Measurements from ENCODE around the gene RHOBTB3. TPM values are rescaled to one million over a fixed set of nuclear protein-coding genes. Genes with fewer than 3 reads are reported as not detected.
A peak's percentile ranks its signal among the peaks of the same experiment; 100 is the strongest.

The RHOBTB3 gene
- total and polyA plus RNA-seq, 8 donors: 13.7 to 730 (median 89.3) TPM

DNA sequence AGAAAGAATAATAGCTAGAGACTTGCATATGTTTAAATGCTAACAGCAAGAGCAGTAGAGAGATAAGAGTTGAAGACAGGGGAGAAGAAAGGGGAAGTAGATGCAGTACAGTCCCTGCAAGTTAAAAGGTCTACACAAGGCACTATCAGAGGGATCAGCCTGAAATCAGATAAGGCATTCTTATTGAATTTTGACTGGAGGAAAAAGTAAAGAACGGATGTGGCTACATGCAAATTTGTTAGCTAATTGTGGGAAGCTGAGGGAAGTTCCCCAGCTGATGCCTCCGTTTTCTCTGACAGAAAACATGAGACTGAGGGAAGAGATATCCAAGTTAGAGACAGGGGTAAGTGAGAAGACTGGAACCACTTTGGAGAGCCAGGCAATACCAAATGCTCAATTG is 12.9 kb upstream of the RHOBTB3 start:
- no peaks in the 10 kb centered on the region for H3K27me3 ChIP-seq
- intact Hi-C loops (cut with DNase I; ENCODE audit: low total_unique reads): no loop called here
- DNase-seq: no peak
- no peak overlapping the region for H3K27ac ChIP-seq
- no peak overlapping the region for H3K4me3 ChIP-seq
- TF ChIP-seq POLR2AphosphoS5 (IDR thresholded peaks at IDR 0.05): no peak
- no peak for TF ChIP-seq POLR2A (IDR thresholded peaks at IDR 0.05)
- TF ChIP-seq, protein P1, sequence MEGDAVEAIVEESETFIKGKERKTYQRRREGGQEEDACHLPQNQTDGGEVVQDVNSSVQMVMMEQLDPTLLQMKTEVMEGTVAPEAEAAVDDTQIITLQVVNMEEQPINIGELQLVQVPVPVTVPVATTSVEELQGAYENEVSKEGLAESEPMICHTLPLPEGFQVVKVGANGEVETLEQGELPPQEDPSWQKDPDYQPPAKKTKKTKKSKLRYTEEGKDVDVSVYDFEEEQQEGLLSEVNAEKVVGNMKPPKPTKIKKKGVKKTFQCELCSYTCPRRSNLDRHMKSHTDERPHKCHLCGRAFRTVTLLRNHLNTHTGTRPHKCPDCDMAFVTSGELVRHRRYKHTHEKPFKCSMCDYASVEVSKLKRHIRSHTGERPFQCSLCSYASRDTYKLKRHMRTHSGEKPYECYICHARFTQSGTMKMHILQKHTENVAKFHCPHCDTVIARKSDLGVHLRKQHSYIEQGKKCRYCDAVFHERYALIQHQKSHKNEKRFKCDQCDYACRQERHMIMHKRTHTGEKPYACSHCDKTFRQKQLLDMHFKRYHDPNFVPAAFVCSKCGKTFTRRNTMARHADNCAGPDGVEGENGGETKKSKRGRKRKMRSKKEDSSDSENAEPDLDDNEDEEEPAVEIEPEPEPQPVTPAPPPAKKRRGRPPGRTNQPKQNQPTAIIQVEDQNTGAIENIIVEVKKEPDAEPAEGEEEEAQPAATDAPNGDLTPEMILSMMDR (IDR thresholded peaks at IDR 0.05): no peak
- no peak for TF ChIP-seq EP300 (IDR thresholded peaks at IDR 0.05)
- no peaks in the 10 kb centered on the region for H3K9me3 ChIP-seq
- WGBS, 5 donors: 57 to 74% (median 66%) methylated on average over 2 of the region's 2 CpGs
- peaks cover 0 to 3% (median 0%) of the 10 kb centered on the region in 4 donors for H3K36me3 ChIP-seq
- peaks cover 0 to 26% (median 11%) of the 10 kb centered on the region in 4 donors for H3K4me1 ChIP-seq

DNA sequence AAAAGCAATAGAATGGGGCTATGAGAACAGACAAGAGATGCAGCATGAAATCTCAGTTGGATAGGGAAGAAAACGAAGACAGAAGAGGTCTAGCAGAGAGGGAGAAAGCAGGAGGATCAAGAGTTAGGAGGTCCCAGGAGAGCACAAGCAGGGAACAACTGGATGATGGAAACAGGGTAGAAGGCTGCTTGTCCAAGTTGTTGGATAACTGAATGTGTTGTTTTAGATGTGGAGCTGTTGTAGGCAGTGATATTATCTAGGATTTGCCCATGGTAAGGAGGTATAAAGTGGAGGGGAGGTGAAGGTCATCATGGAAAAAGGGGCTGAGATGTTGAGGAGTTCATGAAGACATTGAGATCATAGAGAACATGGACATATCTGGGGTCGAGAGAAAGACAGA is 12.4 kb upstream of the RHOBTB3 start:
- peaks cover 0 to 3% (median 0%) of the 10 kb centered on the region in 4 donors for H3K36me3 ChIP-seq
- 82 to 96% (median 92%) methylated on average over 2 of the region's 2 CpGs for WGBS, 5 donors
- intact Hi-C loops (cut with DNase I; ENCODE audit: low total_unique reads): no loop called here

DNA sequence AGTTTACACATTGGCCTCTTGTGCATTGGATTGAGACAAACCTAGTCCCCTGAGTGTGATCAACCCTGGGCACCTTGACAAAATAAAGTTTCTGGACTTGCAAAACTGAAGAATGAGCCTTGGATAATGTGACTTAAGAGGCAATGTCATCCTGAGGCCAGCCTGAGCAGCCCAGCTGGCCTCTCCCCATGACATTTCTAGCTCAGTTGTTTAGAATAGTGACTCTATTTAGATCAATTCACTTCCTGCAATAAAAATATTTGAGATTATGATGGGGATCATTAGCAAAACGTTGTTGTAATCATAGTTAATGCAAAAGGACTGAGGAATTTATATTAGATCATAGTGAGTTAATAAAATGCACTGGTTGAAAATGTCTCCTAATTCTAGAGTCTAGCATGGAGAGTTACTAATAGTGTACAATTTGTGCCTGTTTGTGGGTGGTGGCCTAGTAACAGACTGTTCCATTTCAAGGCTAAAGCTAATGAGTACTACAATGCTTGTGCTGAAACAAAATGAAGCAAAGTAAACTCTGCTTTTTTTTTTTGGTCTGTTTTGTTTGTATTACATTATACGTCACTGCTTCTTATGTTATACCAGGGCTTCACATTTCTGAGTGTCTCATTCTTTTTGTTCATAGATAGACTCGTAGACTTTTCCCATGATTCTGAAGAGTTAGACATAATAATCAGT is 10.9 kb upstream of the RHOBTB3 start:
- Histone ChIP-seq H3K27ac (peak overlapping the region in 4 of 5 donors; percentile 16 to 58 (median 52)), H3K27me3 (no peaks in the 10 kb centered on the region), H3K4me3 (no peak overlapping the region), H3K9me3 (no peaks in the 10 kb centered on the region), H3K4me1 (peaks cover 0 to 34% (median 19%) of the 10 kb centered on the region in 4 donors), H3K36me3 (peaks cover 0 to 3% (median 0%) of the 10 kb centered on the region in 4 donors)
- intact Hi-C loops (cut with DNase I; ENCODE audit: low total_unique reads): loop anchor here (10.0 kb wide), 1 partner anchor 45 kb away; no protein-coding TSS in a partner anchor
- WGBS, 5 donors: 33 to 44% (median 37%) methylated on average over 3 of the region's 3 CpGs
- TF ChIP-seq POLR2A (IDR thresholded peaks at IDR 0.05) (no peak), POLR2AphosphoS5 (IDR thresholded peaks at IDR 0.05) (peak in 1 of 3 donors; percentile 40), EP300 (IDR thresholded peaks at IDR 0.05) (no peak)
- TF ChIP-seq, protein P1 (IDR thresholded peaks at IDR 0.05): no peak
- DNase-seq: no peak

More for the DNA sequence above, 12.4 kb upstream of the RHOBTB3 start:
- H3K9me3 ChIP-seq: no peaks in the 10 kb centered on the region
- DNase-seq: no peak
- TF ChIP-seq, protein P1 (IDR thresholded peaks at IDR 0.05): no peak
- TF ChIP-seq EP300 (IDR thresholded peaks at IDR 0.05) (no peak), POLR2A (IDR thresholded peaks at IDR 0.05) (no peak), POLR2AphosphoS5 (IDR thresholded peaks at IDR 0.05) (no peak)
- peaks cover 0 to 31% (median 15%) of the 10 kb centered on the region in 4 donors for H3K4me1 ChIP-seq
- H3K4me3 ChIP-seq: no peak overlapping the region
- no peaks in the 10 kb centered on the region for H3K27me3 ChIP-seq
- H3K27ac ChIP-seq: no peak overlapping the region

DNA sequence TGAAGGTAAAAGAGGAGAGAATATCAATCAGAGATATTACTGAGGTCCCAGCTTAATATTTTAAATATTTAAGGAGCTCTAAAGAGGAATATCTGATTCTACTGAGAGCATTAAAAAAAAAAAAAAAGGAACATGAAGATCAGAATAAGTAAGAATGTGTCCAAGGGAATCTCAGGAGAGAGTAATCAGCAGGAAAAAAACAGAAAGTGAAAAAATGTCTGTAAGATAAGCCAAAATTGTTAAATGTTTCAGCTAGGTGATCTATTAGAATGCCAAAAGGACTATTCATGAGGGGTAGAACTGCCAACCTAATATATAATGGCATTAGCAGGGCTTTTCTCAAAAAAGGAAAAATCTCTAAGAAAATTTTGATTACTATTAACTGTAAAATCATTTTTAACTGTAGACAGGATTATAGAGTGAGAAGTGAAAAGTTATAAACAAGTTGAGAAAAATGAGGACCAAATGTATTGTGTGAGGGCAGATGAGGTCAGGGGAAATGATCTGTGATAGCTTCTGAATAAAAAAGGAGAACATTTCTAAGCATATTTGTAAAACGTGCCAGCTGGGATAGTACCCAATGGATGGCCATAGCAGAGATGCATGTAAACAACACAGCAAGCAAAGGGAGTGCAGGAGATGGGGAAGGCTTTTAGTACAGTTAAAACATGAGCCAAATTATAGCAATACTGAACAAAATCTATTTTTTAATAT is 9.4 kb upstream of the RHOBTB3 start:
- DNase-seq: no peak
- H3K9me3 ChIP-seq: no peaks in the 10 kb centered on the region
- TF ChIP-seq, protein P1 (IDR thresholded peaks at IDR 0.05): no peak
- TF ChIP-seq EP300 (IDR thresholded peaks at IDR 0.05) (no peak), POLR2AphosphoS5 (IDR thresholded peaks at IDR 0.05) (no peak), POLR2A (IDR thresholded peaks at IDR 0.05) (no peak)
- no peaks in the 10 kb centered on the region for H3K36me3 ChIP-seq
- 59 to 76% (median 64%) methylated on average over 1 of the region's 1 CpG for WGBS, 5 donors
- H3K27ac ChIP-seq: peak overlapping the region in 2 of 5 donors; percentile 57 to 58
- peaks cover 0 to 41% (median 21%) of the 10 kb centered on the region in 4 donors for H3K4me1 ChIP-seq
- H3K4me3 ChIP-seq: no peak overlapping the region
- no peaks in the 10 kb centered on the region for H3K27me3 ChIP-seq
- intact Hi-C loops (cut with DNase I; ENCODE audit: low total_unique reads): loop anchor here (10.0 kb wide), 1 partner anchor 47 kb away; no protein-coding TSS in a partner anchor

Data from stomach (tissue), 9 donors.